ENCODE measurements around the gene CLUH.

DNA sequence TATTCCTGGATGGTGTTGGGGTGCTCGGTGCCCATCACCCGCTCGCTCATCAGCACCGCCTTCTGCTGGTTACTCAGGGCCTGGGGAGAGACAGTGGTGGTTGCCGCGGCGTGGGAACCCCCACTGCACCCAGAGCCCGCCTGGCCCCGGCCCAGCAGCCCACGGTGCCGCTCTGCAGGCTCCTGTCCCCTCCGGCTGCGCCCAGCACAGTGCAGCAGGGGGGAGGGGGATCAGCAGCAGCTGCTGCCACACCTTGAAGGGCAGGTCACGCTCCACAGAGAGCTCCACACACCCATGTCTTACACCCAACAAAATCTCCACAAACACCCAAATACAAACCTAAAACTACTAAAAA is 18.8 kb downstream of the CLUH start:
- TF ChIP-seq GATA2 (CRISPR knock-in tag; IDR thresholded peaks at IDR 0.05) (no peak), SMC3 (IDR thresholded peaks at IDR 0.05; ENCODE audit: low read depth, low read length) (no peak), EZH2phosphoT487 (IDR thresholded peaks at IDR 0.05; ENCODE audit: borderline replicate concordance, low read depth) (no peak), POLR2AphosphoS5 (IDR thresholded peaks at IDR 0.05; ENCODE audit: low read depth, low read length) (no peak), FOXJ3 (CRISPR knock-in tag; IDR thresholded peaks at IDR 0.05) (no peak), RAD21 (IDR thresholded peaks at IDR 0.05; ENCODE audit: low read length) (no peak), SIN3A (IDR thresholded peaks at IDR 0.05; ENCODE audit: borderline replicate concordance, low read depth, low read length) (no peak)
- TF ChIP-seq, protein P1, sequence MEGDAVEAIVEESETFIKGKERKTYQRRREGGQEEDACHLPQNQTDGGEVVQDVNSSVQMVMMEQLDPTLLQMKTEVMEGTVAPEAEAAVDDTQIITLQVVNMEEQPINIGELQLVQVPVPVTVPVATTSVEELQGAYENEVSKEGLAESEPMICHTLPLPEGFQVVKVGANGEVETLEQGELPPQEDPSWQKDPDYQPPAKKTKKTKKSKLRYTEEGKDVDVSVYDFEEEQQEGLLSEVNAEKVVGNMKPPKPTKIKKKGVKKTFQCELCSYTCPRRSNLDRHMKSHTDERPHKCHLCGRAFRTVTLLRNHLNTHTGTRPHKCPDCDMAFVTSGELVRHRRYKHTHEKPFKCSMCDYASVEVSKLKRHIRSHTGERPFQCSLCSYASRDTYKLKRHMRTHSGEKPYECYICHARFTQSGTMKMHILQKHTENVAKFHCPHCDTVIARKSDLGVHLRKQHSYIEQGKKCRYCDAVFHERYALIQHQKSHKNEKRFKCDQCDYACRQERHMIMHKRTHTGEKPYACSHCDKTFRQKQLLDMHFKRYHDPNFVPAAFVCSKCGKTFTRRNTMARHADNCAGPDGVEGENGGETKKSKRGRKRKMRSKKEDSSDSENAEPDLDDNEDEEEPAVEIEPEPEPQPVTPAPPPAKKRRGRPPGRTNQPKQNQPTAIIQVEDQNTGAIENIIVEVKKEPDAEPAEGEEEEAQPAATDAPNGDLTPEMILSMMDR (IDR thresholded peaks at IDR 0.05): no peak
- TF ChIP-seq, protein P2, sequence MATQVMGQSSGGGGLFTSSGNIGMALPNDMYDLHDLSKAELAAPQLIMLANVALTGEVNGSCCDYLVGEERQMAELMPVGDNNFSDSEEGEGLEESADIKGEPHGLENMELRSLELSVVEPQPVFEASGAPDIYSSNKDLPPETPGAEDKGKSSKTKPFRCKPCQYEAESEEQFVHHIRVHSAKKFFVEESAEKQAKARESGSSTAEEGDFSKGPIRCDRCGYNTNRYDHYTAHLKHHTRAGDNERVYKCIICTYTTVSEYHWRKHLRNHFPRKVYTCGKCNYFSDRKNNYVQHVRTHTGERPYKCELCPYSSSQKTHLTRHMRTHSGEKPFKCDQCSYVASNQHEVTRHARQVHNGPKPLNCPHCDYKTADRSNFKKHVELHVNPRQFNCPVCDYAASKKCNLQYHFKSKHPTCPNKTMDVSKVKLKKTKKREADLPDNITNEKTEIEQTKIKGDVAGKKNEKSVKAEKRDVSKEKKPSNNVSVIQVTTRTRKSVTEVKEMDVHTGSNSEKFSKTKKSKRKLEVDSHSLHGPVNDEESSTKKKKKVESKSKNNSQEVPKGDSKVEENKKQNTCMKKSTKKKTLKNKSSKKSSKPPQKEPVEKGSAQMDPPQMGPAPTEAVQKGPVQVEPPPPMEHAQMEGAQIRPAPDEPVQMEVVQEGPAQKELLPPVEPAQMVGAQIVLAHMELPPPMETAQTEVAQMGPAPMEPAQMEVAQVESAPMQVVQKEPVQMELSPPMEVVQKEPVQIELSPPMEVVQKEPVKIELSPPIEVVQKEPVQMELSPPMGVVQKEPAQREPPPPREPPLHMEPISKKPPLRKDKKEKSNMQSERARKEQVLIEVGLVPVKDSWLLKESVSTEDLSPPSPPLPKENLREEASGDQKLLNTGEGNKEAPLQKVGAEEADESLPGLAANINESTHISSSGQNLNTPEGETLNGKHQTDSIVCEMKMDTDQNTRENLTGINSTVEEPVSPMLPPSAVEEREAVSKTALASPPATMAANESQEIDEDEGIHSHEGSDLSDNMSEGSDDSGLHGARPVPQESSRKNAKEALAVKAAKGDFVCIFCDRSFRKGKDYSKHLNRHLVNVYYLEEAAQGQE (IDR thresholded peaks at IDR 0.05; ENCODE audit: low read depth, low read length): no peak

Measured in SK-N-SH (cell line).